ENCODE measurements around the gene ZBTB20.

ZBTB20 gene

DNA sequence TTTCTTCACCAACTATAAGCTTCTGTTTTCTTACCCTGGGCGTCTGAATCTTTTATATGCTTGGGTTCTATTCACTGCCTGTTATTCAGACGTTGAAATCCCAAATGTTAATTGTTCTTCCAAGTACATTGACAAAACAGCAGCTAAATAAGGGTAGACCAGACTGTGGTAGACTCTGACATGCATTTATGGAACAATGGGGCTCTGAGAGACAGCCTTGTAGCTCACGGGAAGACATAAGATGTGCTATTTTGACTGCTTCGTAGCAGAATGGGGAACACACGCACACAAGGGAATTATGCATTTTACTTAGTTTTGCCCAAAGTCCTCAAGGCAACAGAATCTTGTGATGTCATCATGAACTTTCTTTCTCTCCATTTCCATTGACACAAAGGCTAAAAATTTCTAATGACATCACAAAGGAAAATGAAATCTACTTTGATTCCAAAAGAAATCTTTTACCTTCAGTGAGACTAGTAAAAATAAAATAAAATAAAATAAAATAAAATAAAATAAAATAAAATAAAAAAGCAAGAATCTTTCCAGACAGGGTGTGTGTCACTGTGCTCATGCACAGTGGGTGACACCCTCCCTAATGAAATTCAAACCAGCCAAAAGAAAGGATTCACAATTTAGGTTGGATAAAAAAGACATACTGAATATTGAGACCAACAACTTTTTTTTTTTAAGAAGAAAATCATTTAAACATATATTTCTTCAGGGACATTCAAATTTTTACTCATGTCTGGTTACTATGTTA, 346.6 kb downstream of the ZBTB20 start:
- H3K27ac Mint-ChIP-seq = no peak overlapping the region
- peaks cover 8 to 9% of the 10 kb centered on the region in 2 donors for H3K4me1 Mint-ChIP-seq
- H3K36me3 Mint-ChIP-seq = peaks cover 7% of the 10 kb centered on the region in 2 donors
- no peak overlapping the region for H3K4me3 Mint-ChIP-seq
- H3K27me3 Mint-ChIP-seq = no peaks in the 10 kb centered on the region
- no peak for DNase-seq
- ATAC-seq (replicated peaks) = no peak
- no peaks in the 10 kb centered on the region for H3K9me3 Mint-ChIP-seq

DNA sequence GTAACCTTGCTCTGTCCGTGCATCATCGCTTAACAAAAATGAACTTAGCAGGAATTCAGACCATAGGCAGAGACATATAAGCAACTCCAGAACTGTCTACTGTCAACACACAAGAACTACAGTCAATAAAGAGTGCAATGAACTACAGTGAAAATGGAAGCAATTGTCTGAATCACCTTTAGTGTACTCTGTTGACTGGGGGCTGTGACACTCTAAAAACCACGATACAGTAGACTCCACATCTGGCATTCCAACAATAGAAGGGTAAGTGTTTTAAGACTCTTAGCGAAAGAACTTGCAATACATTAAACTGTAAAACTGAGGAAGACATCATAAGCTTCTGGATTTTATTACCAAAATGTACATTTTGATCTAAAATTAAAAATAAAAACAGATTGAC, 347.3 kb downstream of the ZBTB20 start:
- DNase-seq = no peak
- Mint-ChIP-seq H3K4me3 (no peak overlapping the region), H3K36me3 (peaks cover 7% of the 10 kb centered on the region in 2 donors), H3K27ac (no peak overlapping the region), H3K4me1 (peaks cover 8 to 13% of the 10 kb centered on the region in 2 donors), H3K27me3 (no peaks in the 10 kb centered on the region), H3K9me3 (no peaks in the 10 kb centered on the region)
- ATAC-seq (replicated peaks) = no peak

DNA sequence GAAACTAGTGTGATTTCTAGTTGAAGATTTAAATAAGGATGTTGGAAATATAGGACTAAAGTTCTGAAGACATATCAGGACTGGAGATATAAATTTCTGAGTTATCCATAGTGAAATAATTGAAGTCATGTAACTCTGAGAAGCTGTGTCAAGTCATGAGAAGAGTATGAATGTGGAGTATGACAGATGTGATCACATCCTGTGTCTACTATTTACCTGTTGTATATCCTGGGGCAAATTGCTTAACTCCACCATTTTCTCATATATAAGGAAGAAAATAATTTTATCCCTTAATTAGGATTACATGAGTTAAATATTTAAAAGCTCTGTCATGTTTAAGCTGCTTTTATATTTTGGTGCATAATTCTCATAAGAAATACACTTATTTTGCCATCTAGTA, 350.3 kb downstream of the ZBTB20 start:
- Mint-ChIP-seq H3K27ac (no peak overlapping the region), H3K4me1 (peaks cover 3 to 4% of the 10 kb centered on the region in 2 donors), H3K27me3 (no peaks in the 10 kb centered on the region), H3K4me3 (no peak overlapping the region), H3K9me3 (no peaks in the 10 kb centered on the region), H3K36me3 (peaks cover 7% of the 10 kb centered on the region in 2 donors)
- DNase-seq = no peak
- ATAC-seq (replicated peaks) = no peak

DNA sequence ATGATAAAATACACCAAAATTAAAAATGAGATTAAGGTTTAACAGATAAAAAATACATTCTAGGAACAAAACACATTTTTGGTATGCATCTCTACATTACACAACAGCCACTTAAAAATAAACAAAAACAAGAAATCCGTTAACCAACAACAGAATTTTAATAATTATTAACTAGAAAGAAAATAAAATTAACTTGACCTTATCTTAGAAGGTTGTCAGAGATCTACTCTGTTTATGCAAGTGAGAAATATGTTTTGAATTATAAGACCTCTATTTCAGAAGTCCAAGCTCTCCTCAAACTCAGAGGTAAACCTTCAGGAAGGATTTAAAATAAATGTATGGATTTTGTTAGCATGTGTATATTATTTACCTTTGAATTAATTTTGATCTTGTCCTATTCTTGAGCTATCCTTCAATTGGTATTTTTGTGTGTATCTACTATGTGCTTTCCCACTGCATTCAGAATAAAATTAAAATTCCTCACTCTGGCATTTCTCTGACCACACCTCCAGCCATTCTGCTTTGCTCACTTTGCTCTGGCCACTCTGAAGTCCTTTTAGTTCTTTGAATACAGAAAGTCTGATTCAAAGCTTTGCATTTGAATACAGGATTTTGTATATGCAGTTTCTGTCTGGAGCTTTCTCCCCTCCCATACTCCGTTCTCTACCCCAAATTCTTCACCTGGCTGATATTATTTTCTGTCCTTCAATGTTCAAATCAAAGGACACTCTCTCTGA, 352.0 kb downstream of the ZBTB20 start:
- DNase-seq = no peak
- H3K4me3 Mint-ChIP-seq = no peak overlapping the region
- H3K27ac Mint-ChIP-seq = no peak overlapping the region
- H3K4me1 Mint-ChIP-seq = peaks cover 2 to 11% of the 10 kb centered on the region in 2 donors
- H3K9me3 Mint-ChIP-seq = no peaks in the 10 kb centered on the region
- H3K36me3 Mint-ChIP-seq = peaks cover 7% of the 10 kb centered on the region in 2 donors
- ATAC-seq (replicated peaks) = no peak
- no peaks in the 10 kb centered on the region for H3K27me3 Mint-ChIP-seq

DNA sequence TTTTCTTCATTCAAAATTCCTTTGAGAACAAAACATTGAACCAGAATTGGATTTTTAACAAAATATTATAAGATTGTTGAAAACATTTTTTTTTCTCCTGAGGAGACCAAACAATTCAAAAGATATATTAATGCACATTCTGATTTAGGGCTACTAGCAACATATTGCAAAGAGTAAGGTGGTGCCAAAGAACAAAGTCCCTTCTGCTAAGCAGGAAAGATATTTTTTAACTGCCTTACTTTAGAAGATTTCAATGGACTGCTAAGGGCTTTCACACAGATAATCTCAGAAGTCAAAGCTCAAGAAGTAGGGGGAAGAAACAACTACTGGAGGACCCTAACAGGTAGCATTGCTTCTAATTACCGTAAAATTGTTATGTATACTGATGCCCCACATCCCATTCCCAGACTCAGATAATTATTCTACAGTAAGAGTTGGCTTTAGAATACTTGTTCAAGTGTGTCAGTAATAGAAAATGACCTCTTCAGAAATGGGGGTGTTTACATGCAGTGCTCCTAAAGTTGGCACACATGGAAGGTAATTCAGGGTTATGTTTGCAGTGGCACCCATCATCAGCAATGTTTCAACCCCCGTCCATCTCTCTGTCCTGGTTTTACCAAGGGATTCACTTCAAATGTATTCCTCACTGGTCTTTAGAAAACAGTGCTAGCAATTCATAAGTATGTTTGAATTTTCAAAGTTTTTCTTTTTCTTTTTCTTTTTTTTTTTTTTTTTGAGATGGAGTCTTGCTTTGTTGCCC, 354.7 kb downstream of the ZBTB20 start:
- ATAC-seq (replicated peaks) = no peak
- no peak for DNase-seq
- Mint-ChIP-seq H3K9me3 (peaks cover 4 to 5% of the 10 kb centered on the region in 2 donors), H3K27ac (peak overlapping the region; percentile 37), H3K4me3 (no peak overlapping the region), H3K4me1 (peaks cover 2 to 11% of the 10 kb centered on the region in 2 donors), H3K36me3 (peaks cover 8 to 12% of the 10 kb centered on the region in 2 donors), H3K27me3 (no peaks in the 10 kb centered on the region)

DNA sequence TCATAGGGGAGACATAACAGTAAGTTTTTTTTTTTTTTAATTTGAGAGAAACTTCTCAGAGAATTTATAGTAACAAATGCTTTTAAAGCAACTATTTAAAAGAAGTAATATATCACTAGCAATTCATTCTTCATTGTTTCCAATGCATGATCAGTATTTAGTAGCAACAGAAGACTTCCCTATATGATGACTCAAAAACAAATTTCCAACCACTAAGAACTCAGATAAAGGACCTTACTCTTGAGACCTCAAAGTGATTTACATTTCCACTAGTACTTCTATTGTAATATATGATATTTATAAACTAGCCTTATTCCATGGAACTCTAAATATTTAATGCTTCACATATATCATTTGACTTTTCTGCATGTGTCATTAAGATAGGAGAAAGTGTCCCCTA, 356.3 kb downstream of the ZBTB20 start:
- Mint-ChIP-seq H3K4me1 (peaks cover 2 to 11% of the 10 kb centered on the region in 2 donors), H3K27ac (no peak overlapping the region)

DNA sequence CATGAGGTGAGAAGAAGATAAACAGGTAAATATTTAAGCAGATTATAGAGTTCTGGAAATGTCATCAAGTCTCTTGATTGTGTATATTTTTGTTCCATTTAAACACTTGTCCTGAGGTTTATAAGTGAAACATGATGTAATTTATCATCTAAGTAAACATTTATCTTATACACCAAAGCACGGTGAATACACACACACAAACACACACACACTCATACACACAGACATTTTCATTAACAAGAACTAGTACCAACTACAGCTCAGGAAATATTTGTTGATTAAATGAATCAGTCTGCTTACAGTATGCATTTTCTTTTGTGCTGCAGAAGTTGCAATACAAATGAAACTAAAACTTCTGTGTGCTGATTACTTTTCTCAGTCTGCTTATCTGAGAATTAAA, 357.3 kb downstream of the ZBTB20 start:
- H3K4me3 Mint-ChIP-seq = no peak overlapping the region
- peaks cover 4 to 5% of the 10 kb centered on the region in 2 donors for H3K9me3 Mint-ChIP-seq

More for the DNA sequence above, 356.3 kb downstream of the ZBTB20 start:
- Mint-ChIP-seq H3K4me3 (no peak overlapping the region), H3K36me3 (peaks cover 5 to 12% of the 10 kb centered on the region in 2 donors), H3K9me3 (peaks cover 4 to 5% of the 10 kb centered on the region in 2 donors), H3K27me3 (no peaks in the 10 kb centered on the region)
- no peak for DNase-seq
- peak; percentile 67 to 80 for ATAC-seq (replicated peaks)

DNA sequence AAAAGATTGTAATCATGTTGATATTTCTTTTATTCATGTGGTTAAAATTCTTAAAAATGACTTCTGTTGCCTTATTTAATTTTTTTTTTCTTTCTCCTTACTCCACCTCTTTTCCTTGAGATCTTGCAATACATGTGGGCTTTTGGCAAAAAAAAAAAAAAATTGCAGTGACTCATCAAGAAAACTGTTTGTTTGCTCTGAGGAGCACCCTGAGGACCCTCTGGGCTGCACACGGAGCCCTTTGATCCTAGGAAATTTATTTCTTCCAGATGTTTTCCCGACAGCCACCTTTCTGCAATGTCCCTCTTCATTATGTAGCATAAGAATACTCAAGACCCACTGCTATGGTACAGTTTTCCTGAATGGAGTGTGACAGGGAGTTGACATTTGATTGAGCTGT, 371.7 kb downstream of the ZBTB20 start:
- ATAC-seq (replicated peaks) = no peak
- H3K36me3 Mint-ChIP-seq = peaks cover 33 to 41% of the 10 kb centered on the region in 2 donors
- H3K27ac Mint-ChIP-seq = peak overlapping the region; percentile 56
- no peak for DNase-seq
- no peak overlapping the region for H3K4me3 Mint-ChIP-seq
- H3K27me3 Mint-ChIP-seq = no peaks in the 10 kb centered on the region
- H3K4me1 Mint-ChIP-seq = peaks cover 0 to 10% of the 10 kb centered on the region in 2 donors
- H3K9me3 Mint-ChIP-seq = peaks cover 9 to 17% of the 10 kb centered on the region in 2 donors

More for the DNA sequence above, 357.3 kb downstream of the ZBTB20 start:
- H3K27me3 Mint-ChIP-seq = no peaks in the 10 kb centered on the region
- H3K4me1 Mint-ChIP-seq = peaks cover 2 to 7% of the 10 kb centered on the region in 2 donors
- H3K27ac Mint-ChIP-seq = no peak overlapping the region
- H3K36me3 Mint-ChIP-seq = peaks cover 5 to 12% of the 10 kb centered on the region in 2 donors
- DNase-seq (no peak), ATAC-seq (replicated peaks) (no peak)

DNA sequence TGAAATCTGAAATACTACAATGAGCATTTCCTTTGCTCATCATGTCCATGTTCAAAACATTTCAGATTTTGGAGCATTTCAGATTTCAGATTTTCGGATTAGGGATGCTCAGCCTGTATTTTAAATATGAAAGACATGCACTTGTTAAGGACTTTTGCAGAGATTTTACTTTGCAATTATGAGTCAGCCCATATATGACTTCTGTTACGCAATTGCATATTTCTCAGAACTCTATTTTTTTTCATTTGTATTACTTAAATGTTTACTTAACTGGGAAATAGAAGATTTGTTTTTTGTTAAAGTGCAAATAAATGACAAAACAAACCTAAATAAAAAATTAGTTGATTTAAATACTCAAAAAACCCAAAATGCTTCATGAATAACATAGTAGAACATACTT, 376.2 kb downstream of the ZBTB20 start:
- Mint-ChIP-seq H3K36me3 (peaks cover 25 to 34% of the 10 kb centered on the region in 2 donors), H3K27me3 (no peaks in the 10 kb centered on the region), H3K4me1 (peaks cover 0 to 5% of the 10 kb centered on the region in 2 donors), H3K4me3 (no peak overlapping the region), H3K27ac (no peak overlapping the region), H3K9me3 (peaks cover 9 to 19% of the 10 kb centered on the region in 2 donors)
- no peak for DNase-seq
- no peak for ATAC-seq (replicated peaks)

DNA sequence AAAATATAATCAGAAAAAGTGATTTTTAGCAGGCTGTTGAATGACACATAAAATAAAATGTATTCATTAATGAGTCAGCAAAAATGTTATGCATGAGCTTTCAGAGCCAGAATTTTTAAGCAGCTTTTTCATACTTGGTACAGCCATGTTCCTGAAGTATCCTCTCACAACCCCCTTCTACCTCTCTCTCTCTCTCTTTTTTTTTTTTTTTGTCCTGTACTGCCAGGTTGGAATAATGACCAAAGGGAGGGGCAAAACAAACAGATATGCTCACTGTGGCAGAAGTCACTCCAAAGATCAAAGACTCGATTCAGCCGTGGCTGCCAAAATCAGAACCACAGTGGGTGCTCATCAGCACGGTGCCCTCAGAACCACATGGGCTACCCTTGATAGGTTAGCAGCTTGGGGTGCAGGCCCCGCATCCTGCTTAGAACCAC, 383.0 kb downstream of the ZBTB20 start:
- no peak overlapping the region for H3K27ac Mint-ChIP-seq
- H3K36me3 Mint-ChIP-seq = no peaks in the 10 kb centered on the region
- H3K27me3 Mint-ChIP-seq = no peaks in the 10 kb centered on the region
- no peaks in the 10 kb centered on the region for H3K9me3 Mint-ChIP-seq
- no peak for DNase-seq
- H3K4me1 Mint-ChIP-seq = peaks cover 0 to 4% of the 10 kb centered on the region in 2 donors
- no peak for ATAC-seq (replicated peaks)
- H3K4me3 Mint-ChIP-seq = no peak overlapping the region

DNA sequence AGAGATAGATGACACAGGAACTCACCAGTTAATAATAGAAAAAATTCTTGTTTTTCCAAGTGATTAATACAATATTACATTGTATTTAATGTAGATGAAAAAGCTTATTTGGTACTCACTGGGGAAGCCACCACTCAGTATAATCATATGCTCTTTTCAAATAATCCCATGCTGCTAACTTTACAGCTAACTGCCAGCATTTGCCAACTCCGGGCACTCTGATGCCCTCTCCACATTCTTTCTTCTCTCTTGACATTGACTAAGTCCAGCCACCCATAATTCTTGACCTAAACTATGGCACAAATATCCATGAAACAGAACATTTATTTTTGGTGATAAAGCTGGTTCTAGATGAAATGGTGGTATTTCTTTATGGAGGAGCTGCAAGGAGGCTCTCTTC, 384.9 kb downstream of the ZBTB20 start:
- H3K27me3 Mint-ChIP-seq = no peaks in the 10 kb centered on the region
- H3K9me3 Mint-ChIP-seq = no peaks in the 10 kb centered on the region
- H3K4me1 Mint-ChIP-seq = peaks cover under 1 to 10% of the 10 kb centered on the region in 2 donors
- H3K36me3 Mint-ChIP-seq = no peaks in the 10 kb centered on the region
- H3K4me3 Mint-ChIP-seq = no peak overlapping the region
- H3K27ac Mint-ChIP-seq = no peak overlapping the region
- ATAC-seq (replicated peaks) (no peak), DNase-seq (no peak)

DNA sequence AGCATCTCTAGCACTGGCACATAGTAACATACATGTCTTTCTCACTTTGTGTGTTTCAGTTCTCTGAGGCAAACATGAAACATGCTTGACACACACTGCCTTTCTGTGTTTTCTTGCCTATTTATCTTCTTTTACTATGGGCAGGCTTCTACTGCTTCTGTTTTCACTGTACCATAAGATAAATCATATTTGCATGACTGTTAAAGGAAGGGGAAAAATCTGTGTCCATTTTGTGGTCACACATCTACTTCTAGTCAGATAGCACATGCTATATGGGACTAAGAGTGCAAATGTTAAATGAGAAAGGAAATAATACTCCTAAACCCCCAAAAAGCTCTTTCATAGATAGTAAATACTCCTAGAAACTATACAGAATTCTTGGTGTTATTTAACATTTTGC, 386.4 kb downstream of the ZBTB20 start:
- no peak overlapping the region for H3K4me3 Mint-ChIP-seq
- H3K36me3 Mint-ChIP-seq = no peaks in the 10 kb centered on the region
- no peaks in the 10 kb centered on the region for H3K9me3 Mint-ChIP-seq
- peak in 1 of 2 donors; percentile 61 for ATAC-seq (replicated peaks)
- H3K27me3 Mint-ChIP-seq = no peaks in the 10 kb centered on the region
- DNase-seq = no peak
- H3K27ac Mint-ChIP-seq = no peak overlapping the region
- H3K4me1 Mint-ChIP-seq = peaks cover 6 to 13% of the 10 kb centered on the region in 2 donors

DNA sequence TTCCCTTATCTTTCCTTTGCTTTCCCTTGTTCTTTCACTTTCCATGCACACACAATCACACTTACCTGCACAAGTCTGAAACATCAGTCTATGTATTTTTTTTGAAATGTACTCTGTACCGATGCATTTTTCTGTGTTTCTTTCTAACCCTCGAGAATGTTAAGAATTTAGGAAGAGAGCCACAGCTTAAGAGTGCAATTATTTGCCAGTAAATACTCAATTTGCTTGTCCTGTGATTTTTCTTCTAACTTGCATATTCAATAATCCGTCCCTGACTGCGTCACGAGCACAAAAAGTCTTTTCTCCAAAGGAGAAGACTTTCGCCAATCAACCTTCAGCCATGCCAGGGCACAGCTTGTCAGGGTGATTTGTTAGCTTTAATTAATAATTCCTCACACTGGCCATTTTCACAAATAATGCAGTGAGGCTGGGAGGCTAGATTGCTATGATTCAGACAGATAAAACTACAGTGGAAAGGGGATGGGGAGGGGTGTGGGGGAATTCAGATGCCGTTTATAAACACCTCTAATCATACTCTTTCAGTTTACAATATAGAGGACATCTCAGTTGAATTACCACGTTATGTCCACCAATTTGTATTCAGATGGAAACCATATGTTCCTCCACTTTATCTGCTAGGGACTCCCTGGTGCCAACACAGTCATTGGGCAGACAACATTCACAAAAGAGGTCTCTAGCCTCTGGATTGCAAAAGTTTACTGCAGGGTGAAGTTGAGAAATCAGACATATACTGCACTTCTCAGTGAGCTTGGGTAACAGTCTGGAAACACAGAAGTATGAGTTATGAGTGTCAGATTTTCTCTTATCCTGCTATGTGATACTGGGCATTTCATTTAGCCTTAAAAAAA, 388.0 kb downstream of the ZBTB20 start:
- Mint-ChIP-seq H3K4me1 (peaks cover 6 to 10% of the 10 kb centered on the region in 2 donors), H3K9me3 (no peaks in the 10 kb centered on the region), H3K36me3 (no peaks in the 10 kb centered on the region), H3K4me3 (no peak overlapping the region), H3K27me3 (no peaks in the 10 kb centered on the region), H3K27ac (no peak overlapping the region)
- DNase-seq (no peak), ATAC-seq (replicated peaks) (no peak)

Measured in stimulated activated naive B cell treated with anti-CD40 and anti-IgM and Interleukin-4, amounts not matched to agents 10 μg/mL and 1 μg/mL and 100 μg/mL, for 72 hours (primary cell).